ENCODE data around the gene ELMO1. TPM values are rescaled to one million over a fixed set of nuclear protein-coding genes. Genes with fewer than 3 reads are reported as not detected.

Gene ELMO1
- total and polyA plus RNA-seq, 9 donors: 8.9 to 48.9 (median 28.0) TPM

DNA sequence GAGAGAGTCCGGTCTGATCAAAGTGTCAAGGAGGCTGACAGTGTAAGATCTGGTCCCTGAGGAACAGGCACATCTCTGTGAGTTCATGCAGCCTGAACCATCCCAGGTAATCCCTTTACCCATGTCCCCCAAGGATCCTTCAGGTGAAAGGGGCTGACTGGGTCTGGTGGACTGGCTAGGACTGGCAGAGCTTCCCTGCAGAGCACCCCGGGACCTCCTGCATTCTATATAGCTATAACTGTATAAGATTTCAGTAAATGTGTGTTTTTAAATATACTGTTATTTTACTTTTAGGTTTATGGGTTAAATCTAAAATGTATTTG, 246.8 kb downstream of the ELMO1 start:
- WGBS, 3 donors: 32 to 36% (median 32%) methylated on average over 2 of the region's 2 CpGs
- no peak overlapping the region for H3K4me3 ChIP-seq
- TF ChIP-seq POLR2A (IDR thresholded peaks at IDR 0.05) (no peak), EP300 (IDR thresholded peaks at IDR 0.05) (no peak), CTCF (IDR thresholded peaks at IDR 0.05) (no peak)
- peaks cover 4% of the 10 kb centered on the region for H3K4me1 ChIP-seq (ENCODE audit: insufficient read depth)
- no peak for DNase-seq
- H3K27me3 ChIP-seq: no peaks in the 10 kb centered on the region
- intact Hi-C loops (cut with DNase I): loop anchor here in 2 of 4 donors (5.0 to 10.0 kb wide), 3 partner anchors 305 to 713 kb away; partner anchors contain the start of gene SFRP4 (in 1 of the 2)
- H3K27ac ChIP-seq: no peak overlapping the region
- H3K9me3 ChIP-seq: no peaks in the 10 kb centered on the region
- no peaks in the 10 kb centered on the region for H3K36me3 ChIP-seq

DNA sequence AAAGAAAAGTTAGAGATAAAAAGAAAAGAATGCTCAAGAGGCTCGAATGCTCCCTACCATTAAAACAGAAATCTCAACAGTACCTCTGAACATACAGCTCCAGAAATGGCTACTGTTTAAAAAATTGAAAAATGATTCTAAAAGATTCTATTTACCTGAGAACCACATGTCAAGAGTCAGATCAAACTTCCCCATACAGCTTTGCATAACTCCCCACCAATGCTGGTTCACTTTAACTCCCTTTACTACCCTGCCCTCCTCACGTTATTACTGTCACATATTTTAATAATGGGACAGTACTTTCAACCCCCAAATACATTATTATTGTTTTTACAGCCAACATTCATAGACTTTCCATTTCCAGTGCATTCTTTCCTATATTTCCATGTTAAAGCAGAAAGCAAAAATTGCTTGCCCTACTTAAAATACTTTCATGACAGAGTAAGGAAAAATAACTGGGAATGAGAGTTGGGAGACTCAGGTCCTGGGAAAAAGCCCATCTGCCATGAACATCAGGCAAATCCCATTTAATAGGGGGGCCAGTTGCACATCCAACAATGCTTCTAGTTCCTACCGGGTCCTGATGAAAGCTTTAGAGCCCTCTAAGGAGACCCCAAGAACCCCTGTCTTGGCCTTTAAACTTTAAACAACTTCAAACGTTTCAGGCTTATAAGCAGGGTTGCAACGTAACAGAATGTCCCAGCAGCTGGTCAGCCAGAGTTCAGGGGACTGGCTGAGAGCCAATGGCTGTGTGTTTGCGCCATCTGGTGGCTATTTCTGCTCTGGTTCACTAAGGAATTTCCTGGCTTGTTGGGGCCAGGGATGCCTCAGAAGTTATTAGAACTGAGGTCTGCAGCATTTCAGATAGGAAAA, 247.4 kb downstream of the ELMO1 start:
- whole genome bisulfite sequencing, 3 donors: 13 to 19% (median 15%) methylated on average over 6 of the region's 6 CpGs
- H3K27me3 ChIP-seq: no peaks in the 10 kb centered on the region
- peak; percentile 74 to 86 (median 82) for DNase-seq
- H3K36me3 ChIP-seq: no peaks in the 10 kb centered on the region
- intact Hi-C loops (cut with DNase I): loop anchor here in 2 of 4 donors (5.0 to 10.0 kb wide), 3 partner anchors 306 to 714 kb away; partner anchors contain the start of gene SFRP4 (in 1 of the 2)
- no peaks in the 10 kb centered on the region for H3K9me3 ChIP-seq
- peaks cover 4% of the 10 kb centered on the region for H3K4me1 ChIP-seq (ENCODE audit: insufficient read depth)
- no peak for TF ChIP-seq POLR2A (IDR thresholded peaks at IDR 0.05)
- peak in 2 of 3 donors; percentile 76 for TF ChIP-seq CTCF (IDR thresholded peaks at IDR 0.05)
- H3K4me3 ChIP-seq: no peak overlapping the region
- H3K27ac ChIP-seq: peak overlapping the region; percentile 43 to 48

- H3K27ac ChIP-seq: no peak overlapping the region
- DNase-seq: peak; percentile 54 to 81 (median 72)
- intact Hi-C loops (cut with DNase I): loop anchor here in 1 of 4 donors (5.0 kb wide), 1 partner anchor 232 kb away; no protein-coding TSS in a partner anchor
- TF ChIP-seq CTCF (IDR thresholded peaks at IDR 0.05): peak; percentile 38 to 67 (median 62)
- no peak for TF ChIP-seq POLR2A (IDR thresholded peaks at IDR 0.05)
- WGBS, 3 donors: 29 to 35% (median 29%) methylated on average over 6 of the region's 6 CpGs
- H3K4me3 ChIP-seq: no peak overlapping the region
- H3K36me3 ChIP-seq: no peaks in the 10 kb centered on the region
- H3K4me1 ChIP-seq (ENCODE audit: insufficient read depth): peaks cover 4% of the 10 kb centered on the region
- no peaks in the 10 kb centered on the region for H3K27me3 ChIP-seq
- H3K9me3 ChIP-seq: no peaks in the 10 kb centered on the region
Measured at GRCh38 chr7:37198906-37199485, 249.7 kb downstream of the ELMO1 start.

- 76 to 80% (median 78%) methylated on average over 10 of the region's 10 CpGs for WGBS, 3 donors
- Histone ChIP-seq H3K9me3 (no peaks in the 10 kb centered on the region), H3K4me3 (no peak overlapping the region), H3K36me3 (no peaks in the 10 kb centered on the region), H3K27me3 (no peaks in the 10 kb centered on the region), H3K27ac (no peak overlapping the region), H3K4me1 (ENCODE audit: insufficient read depth) (peaks cover 4% of the 10 kb centered on the region)
- no peak for DNase-seq
- intact Hi-C loops (cut with DNase I): loop anchor here in 1 of 4 donors (5.0 kb wide), 1 partner anchor 231 kb away; no protein-coding TSS in a partner anchor
- TF ChIP-seq EP300 (IDR thresholded peaks at IDR 0.05) (no peak), CTCF (IDR thresholded peaks at IDR 0.05) (no peak), POLR2A (IDR thresholded peaks at IDR 0.05) (no peak)
Measured at GRCh38 chr7:37198041-37198905, 250.4 kb downstream of the ELMO1 start.

Data from ovary (tissue), 9 donors.